NK-92 (cell line): ENCODE results near the gene SOX21.

Source experiments
- DNase-seq: peaks from one replicate; lab custom pipeline; 2025; ENCODE audit not compliant: unreplicated experiment; lab: John Stamatoyannopoulos, UW

SOX21 gene

DNA sequence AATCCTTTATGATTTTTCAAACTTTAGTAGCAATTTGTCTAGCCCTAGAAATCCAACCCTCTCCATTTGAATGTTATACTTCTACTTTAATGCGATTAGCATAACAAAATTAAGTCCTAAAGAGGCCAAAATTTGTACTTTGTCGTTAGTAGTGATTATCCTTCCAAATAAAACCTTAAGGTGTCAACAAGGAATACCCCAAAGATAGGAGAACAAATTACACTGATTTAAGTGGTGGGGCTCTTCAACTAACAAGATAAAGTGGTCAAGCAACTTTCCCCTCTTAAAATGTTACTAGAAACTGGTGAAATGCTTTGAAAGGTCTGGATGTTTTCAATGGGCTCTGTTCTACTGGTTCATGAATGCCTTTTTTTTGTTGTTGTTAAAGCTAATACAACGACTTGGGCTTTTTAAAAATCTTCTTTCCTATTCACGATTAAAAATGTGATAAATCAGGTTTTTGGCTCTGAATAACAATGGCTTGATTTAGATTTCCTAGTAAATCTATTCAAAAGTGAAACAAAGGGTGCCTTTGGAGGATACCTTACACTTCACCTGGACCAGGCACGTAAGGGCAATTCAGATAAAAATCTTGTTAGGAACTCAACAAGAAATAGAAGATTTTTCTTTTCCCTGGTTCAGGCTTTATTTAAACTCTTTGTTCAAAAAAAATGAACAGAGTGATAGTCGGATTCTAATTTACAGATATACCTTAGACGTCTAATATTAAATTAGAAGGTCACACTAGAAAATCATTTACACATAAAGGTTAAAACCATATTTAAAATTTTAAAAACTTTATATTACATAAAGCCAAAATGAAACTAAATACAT lies 3.1 kb downstream of the SOX21 start:
- no peak for DNase-seq

- no peak for DNase-seq
Observed at GRCh38 chr13:94708031-94708859, 4.1 kb downstream of the SOX21 start.

DNA sequence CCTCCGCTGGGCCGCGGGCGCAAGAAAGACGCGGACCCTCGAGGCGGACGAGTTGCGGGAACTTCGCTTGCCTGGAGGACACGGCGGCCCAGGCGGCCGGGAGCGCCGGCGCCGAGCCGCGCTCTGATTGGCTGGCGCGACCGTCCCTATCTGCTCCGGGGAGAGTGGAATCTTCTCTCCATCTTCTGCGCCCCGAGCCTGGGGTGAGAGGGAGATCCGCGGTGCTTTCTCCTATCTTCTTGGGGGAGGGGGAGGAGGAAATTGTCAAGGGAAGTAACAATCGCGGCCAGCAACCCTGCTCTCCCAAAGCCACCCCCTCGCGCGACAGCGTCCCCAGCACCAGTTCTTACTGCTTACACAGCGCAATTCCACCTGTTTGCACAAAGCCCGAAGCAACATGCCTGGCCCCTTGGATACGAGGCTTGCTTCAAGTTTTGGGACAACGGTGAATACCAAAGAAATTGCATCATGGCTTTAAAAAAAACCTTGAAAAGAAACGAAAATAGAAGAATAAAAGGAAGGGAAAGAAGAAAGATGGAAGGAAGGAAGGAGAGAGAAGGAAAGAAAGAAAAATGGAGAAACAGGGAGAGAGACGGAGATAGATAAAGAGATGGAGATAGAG lies 4.8 kb downstream of the SOX21 start:
- no peak for DNase-seq

DNA sequence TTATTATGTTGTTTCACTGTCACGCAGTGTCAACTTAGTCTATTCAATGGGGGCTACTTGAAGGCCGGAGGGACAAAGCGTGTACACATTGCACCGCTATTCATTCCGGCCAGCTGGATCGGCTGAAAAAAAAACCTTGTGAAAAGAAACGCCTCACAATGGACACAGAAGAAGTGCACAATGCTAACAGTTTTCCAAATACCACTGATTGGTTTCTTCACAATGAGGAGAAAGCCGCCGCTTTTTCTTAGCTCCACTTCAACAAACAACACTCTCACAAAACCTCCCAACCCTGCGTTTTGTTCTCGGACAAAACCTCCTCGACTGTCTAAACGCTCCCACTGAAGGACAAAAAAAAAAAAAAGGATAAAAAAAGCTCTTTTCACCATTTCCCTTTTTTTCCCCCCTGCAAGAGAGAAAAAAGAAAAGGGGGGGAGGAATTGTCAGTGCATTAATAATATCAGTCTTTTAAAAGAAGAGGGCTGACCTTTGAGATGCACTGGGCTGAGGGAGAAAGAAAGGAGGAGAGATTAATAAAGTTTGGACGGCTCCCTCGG lies 5.4 kb downstream of the SOX21 start:
- DNase-seq: no peak

GRCh38 chr13:94706101-94706842 lies 6.1 kb downstream of the SOX21 start:
- DNase-seq: no peak

DNA sequence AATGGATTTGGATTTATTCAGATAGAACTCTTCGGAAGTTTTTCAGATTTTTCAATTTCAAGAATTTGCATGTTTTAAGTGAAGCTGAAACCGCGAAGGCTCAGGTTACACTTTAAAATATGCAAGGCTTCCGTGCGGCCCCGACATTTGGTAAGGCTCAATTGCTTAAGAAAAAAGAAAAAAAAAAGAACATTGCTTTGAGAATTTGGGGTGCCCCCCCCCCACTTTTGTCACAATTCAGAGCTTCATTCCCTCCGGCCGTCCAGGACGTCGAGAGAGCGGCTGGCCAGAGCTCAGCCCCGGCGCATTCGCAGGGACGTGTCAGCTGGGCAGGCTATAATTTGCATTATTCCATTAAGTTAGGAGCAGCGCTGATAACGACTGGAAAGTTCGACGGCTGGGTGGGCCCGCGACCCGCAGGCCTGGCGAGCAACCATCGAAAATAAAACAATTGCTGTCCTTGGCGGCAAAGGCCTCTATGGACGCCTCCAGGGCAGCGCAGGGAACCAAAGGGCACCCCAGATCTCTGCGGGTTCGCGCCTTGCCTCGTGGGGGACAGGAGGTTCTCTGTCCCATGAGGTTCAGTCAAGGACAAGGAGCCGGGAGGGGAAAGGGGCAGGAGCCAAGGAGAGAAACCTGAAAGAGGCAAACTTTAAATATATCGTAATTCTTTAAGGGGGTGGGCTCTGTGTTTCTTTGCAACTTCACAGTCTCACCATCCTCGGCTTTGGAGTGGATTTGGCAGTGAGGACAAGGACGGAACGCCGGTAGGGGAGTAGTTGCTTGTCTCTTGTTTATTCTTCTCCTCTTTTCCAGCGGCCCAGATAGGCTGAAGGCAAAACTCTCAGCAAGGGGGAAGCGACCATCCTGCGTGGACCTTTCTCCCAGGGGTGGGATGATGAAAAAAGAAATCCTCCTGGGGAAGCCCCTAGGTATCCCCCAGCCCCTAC lies 7.0 kb downstream of the SOX21 start:
- no peak for DNase-seq

- no peak for DNase-seq
Observed at GRCh38 chr13:94704377-94705080, 7.8 kb downstream of the SOX21 start.

- DNase-seq: no peak
Observed at GRCh38 chr13:94703721-94704314, 8.5 kb downstream of the SOX21 start.

DNA sequence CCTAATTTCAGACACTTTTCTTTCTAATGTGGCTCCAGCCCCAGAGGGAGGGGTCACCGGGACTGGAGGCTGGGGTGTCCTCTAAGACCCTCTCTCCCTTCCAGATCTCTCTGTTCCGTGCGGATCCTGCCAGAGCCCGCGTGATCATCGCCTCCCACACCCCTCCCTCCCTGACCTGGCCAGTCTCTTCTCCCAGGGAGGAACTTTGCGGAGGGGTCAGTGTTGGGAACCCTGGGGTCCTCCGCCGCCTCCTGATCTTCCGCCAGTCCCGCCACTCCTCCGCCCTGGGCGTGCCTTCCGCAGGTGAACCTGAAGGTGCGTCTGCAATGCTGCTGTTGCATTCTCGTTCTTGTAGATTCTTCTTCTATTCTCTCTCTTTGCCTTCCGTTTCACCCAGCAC lies 9.1 kb downstream of the SOX21 start:
- DNase-seq: no peak

DNA sequence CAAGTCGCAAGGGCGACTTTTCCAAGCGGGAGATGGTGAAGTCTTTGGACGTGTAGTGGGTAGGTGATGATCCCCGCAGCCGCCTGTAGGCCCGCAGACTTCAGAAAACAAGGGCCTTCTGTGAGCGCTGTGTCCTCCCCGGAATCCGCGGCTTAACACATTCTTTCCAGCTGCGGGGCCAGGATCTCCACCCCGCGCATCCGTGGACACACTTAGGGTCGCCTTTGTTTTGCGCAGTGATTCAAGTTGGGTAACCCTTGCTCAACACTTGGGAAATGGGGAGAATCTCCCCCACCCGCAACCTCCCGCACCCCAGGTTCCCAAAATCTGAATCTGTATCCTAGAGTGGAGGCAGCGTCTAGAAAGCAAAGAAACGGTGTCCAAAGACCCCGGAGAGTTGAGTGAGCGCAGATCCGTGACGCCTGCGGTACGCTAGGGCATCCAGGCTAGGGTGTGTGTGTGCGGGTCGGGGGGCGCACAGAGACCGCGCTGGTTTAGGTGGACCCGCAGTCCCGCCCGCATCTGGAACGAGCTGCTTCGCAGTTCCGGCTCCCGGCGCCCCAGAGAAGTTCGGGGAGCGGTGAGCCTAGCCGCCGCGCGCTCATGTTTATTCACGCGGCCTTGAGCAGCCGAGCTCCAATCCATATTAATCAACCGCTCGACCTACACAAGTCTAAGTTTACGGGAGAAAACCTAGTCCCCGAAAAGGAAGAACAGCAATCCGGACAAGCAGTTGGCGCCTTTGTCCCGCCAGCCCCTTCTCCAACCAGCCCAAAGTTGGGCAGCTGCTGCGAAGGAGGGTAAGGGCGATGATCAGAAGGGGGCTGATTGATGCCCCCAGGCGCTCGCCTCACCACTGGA lies 9.9 kb downstream of the SOX21 start:
- DNase-seq: no peak

- DNase-seq: no peak
Observed at GRCh38 chr13:94701313-94702180, 10.8 kb downstream of the SOX21 start.

GRCh38 chr13:94700536-94700935 lies 11.8 kb downstream of the SOX21 start:
- DNase-seq: no peak

- no peak for DNase-seq
Observed at GRCh38 chr13:94700051-94700535, 12.3 kb downstream of the SOX21 start.

GRCh38 chr13:94696171-94696570 lies 16.2 kb downstream of the SOX21 start:
- DNase-seq: no peak

DNA sequence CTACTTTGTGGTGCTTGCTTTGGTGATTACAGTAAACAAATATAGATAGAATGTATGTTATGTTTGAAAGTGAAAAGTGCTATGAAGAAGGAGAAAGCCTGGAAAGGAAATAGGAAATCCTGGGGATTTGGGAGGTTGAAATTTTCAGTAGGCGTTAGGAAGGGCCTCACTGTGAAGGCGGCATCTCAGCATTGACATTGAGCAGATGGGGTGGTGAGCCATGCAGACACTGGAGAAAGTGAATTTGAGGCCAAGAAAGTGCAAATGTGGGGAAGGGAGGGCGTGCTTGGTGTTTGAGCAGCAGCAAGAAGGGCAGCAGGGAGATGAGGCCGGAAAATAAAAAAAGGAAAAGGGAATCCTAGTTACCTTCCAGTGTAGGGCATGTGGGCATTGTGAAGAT lies 20.3 kb downstream of the SOX21 start:
- no peak for DNase-seq

DNA sequence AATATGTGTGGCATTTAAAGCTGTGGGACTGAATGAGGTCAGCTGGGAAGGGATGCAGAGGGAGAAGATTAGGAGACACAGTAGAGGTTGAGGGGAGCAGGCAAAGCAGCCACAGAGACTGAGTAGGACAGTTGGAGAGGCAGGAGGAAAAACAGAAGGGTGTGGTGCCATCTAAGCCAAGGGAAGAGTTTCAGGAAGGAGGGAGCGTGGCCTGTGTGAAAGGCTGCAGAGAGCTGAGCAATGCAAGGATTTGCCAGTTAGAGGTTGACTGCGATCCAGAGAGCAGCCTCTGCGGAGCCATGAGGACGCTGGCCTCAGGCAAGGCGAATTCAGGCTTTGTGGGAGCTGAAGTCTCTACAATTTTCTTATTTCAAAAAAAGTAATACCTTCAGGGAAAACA lies 28.9 kb downstream of the SOX21 start:
- DNase-seq: no peak

DNA sequence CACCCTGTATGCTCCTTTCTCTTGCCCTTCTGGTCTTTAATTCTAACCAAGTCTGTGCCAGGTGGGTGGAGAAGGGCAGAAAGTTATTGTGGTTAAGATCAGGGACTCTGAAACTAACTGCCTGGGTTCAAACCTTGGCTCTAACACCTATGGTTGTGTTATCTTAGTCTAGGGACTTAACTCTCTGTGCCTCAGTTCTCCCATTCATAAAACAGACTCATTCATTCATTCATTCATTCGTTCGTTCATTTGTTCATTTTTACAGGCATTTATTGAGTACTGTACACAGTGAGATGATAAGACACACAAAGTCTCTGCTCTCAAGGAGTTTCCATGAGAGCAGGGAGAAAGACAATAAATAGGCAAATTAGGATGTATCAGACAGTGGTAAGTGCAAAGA lies 30.1 kb downstream of the SOX21 start:
- DNase-seq: no peak
